GM21367 (cell line): ENCODE data around the gene PRPF6.

Source experiments
- ATAC-seq: cut with Tn5 transposase; IDR thresholded peaks from one replicate; pipeline ENCODE4 v1.9.1; 2021; ENCODE audit not compliant: unreplicated experiment

Gene PRPF6

DNA sequence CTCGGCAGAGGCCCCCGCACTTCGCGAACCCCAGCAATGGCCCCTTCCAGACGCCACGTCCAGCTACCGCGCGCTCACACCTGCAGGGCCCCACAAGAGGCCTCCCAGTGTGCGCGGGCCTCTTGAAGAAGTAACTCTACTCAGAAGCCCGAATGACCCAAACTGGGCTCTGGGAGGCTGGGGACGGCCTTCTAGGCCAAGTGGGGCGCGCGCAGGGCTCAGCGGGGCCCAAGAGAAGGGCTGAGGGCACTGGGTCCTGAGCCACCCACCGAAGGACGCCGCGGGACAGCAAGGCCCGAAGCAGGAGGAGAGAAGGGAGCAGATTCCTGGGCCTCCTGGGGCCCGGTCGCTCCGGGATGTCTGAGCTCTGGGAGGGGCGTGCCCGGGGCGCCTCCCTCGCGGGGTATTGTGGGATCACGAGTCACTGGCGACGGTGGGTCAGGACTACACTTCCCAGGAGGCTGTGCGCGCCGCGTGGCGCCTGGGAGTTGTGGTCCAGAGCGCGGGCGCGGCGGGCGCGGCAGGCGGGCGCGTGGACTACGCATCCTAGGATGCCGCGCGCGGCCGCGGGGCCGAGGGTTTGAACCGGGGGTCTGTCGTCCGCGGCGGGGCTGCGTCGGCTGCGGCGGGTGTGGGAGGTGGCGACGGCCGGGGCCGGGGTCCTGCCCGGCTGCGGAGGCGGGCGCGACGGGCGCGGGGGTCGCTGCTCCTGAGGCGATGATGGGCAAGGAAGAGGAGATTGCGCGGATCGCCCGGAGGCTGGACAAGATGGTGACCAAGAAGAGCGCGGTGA, 81.9 kb downstream of the PRPF6 start, which contains the start of gene TCEA2:
Gene TCEA2 (plus strand): TSS at position 603 of the 793 bp plus-strand sequence. CDS start 115 bp downstream, at position 718.
- ATAC-seq: peak; percentile 50

DNA sequence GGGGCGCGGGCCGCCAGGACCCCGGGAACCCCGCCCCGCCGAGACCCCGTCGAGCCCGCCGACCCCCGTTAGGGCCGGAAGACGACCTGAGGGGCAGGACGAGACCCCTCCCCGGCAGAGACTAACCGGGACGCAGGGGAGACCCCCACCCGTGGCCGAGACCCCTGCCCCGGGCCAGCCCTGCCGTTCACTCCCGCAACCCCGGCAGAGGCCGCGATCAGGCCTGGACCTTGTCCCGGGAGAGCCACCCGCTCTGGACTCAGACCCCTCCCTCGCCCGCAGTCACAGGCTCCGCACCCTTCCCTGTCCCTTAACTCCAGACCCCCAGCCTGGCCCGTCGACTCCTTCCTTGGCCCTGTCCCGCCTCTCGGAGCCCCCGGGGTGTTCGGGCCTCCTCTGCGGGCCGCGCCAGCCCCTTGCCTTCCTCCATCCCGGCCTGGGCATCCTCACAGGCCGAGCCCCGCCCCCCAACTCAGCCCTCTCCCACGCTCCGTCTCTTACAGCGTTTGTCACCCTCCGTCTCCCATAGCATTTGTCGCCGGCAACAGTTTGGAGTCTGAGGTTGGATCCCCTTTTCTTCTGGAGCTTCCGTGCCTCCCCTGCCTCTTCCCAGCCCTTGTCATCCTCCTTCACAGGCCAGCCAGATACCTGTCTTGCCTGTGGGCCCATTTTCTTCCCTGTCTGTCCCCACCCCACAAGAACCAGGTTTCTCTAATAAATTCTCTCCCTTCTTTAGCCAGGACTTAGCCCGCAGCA, 82.6 kb downstream of the PRPF6 start:
- no peak for ATAC-seq

DNA sequence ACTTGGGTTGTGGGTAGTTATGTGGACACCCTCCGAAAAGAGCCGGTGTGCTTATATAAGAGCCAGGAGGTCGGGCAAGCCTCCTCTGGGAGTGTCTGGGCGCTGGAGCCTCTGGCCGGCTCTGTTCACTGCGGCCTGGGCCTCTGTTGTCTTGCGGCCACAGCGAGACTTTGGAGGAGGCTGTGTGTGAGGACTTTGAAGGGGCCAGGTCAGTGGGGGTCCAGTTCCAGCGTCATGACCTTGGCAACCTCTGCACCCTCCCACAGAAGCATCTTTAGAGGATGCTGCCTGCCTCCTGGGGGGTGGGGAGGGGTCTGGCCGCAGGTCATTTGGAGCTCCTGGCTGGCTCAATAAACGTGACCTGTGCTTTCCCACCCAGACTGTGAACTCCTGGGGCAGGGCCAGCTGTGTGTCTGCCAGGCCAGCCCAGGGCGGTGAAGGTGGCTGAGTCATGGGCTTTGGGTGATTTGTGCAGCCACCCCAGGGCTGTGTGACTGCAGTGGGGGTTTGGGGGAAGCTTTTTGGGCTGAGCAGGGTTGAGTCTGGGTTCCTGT, 83.3 kb downstream of the PRPF6 start:
- ATAC-seq: no peak

DNA sequence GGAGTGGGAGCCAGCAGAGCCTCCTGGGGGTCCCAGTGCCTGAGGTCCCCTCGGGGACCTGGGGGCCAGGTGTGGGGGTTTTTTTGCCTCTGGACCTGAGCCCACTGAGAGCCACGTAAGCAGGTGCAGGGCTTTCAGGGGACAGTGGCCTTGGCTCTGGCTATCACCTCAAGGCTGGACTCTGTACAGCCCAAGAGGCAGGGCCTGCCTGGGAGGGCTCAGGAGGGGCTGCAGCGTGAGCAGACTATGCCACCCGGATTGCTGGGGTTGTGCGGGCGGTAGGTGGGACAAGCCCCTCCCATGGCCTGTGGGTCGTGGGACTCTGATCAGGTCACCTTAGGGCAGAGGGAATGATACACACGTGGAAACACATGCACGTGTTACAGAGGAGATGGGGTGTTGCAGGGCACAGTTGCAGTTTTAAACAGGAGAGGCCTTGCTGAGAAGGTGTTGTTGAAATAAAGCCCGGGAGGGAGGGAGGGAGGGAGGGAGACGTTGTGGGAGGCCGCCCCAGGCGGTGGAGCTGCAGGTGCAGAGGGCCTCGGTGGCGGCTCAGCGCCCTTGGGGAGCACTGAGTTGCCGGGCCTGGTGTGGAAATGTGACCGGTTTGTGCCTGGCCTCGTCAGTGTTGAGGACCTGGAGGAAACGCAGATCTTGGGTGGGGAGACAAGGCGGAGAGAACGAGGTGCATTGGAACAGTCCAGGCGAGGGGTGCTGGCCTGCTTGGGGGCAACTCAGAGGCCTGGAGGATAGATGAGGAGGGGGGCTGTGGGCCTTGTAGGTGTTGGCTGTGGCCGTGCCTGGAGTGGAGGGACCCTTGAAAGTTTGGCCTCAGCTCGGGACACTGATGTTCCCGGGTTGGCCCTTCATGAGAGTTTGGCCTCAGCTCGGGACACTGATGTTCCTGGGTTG, 84.4 kb downstream of the PRPF6 start:
- no peak for ATAC-seq

DNA sequence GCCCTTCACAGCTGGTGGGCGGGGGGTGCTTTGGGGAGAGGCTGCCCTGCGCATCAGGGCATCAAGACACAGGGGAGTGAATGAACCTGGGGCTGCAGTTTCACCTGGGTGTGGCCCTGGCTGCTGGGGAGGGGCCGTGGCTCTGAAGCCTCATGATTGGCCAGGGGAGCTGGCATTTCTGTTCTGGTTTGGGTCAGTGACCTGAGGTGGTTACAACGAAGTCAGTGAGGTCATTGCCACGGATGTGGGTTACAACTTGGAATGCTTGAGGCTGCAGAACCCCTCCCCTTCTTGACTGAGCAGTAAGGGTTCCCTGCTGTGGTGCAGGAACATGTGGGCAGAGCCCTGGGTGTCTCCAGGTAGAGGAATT, 85.0 kb downstream of the PRPF6 start:
- ATAC-seq: no peak

DNA sequence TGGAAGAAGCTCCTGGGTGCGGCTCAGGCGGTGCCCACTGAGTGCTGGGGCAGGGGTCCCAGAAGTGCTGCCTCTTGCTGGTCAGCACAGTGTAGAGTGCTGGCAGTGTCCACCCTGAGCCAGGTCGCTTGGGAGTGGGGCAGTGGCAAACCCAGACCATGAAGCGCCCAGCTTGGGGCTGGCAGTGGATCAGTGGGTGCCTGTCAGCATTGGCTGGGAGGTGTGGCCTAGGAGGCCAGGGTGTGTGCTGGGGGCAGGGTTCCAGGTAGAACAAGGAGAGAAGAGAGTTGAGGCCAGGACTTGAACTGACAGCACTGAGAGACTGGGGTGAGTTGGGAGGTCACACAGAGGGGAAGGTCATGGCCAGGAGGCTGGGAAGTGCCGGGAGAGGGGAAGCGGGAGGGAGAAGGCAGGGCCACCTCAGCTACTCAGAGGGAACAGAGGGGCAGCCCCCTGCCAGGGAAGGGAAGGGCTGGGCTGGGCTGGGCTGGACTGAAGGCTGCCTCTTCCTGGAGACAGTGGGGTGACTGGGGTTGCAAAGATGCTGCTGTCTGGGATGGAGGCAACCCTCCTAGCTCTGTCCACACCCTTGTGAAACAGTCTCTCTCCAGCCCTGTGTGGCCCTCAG, 86.2 kb downstream of the PRPF6 start:
- ATAC-seq: no peak

DNA sequence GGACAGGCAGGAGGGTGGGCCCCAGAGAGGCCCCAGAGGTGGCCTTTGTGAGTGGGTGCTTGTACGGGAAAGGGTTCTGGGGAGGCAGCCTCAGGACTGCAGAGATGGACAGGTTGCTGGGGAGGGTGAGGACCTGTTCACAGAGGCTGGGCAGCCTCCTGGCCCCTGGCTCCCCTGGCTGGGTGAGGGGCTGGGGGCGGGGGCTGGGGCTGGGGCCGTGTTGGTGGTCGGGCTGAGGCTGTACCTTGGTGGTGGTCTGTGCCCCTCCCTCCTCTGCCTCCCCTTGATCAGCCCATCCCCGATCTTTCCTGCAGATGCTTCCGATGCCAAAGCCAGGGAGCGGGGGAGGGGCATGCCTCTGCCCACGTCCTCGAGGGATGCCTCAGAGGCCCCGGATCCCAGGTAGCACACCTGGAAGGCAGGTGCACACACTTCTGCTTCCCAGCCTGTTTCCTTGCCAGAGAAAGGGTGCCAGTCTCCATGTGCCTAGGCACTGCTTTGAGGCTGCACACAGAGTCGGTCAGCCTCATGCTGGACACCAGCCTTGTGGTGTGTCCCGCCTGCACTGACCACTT, 86.9 kb downstream of the PRPF6 start:
- no peak for ATAC-seq

DNA sequence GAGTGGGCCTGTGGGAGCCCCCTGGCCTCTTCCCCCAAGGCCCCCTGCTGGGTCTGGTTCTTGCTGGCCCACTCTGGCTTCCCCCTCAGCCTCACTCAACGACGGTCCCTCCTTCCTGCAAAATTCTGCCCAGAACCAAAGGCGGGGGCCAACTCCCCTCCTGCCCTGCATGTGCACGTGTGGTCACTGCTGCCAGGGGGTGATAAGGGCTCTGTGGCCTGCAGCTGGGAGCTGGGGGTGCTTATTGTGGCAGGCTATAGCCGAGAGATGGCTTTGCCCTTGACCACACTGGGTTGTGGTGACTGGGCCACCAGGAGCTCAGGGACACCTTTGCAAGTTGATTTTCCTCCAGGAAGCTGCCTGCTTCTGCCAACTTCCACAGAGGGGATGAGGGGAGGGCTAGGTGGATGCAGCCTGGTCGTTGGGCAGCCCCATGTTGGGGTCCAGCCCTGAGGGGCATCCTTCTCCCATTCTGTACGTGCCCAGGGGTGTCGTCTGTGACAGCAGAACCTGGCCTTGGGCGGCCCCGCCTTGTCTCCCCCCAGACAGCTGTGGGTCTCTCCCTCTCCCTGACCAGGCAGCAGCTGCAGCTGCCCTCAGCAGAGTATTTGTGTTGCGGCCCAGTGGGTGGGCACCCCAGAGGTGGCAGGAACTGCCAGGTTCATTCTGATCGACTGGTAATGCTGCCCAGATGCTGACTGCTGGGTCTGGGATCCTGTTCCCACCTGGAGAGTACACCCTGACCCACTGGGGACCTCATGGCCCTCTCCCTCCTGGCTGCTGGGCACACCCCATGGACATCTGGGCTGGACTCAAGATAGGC, 87.7 kb downstream of the PRPF6 start:
- ATAC-seq: no peak

DNA sequence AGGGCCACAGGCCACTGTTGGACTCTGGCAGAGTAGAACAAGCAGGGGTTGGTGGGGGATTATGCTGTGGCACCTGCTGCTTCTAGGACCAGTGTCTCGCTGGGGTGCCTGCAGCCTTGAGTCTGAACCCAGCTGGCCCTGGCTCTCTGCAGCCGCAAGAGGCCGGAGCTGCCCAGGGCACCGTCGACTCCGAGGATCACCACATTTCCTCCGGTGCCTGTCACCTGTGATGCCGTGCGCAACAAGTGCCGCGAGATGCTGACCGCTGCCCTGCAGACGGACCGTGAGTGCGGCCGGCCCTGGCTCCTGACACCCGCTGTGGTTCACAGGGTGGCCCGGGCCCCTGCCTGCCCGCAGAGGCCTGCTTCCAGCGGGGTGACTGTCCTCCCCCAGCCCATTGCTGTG, 88.3 kb downstream of the PRPF6 start:
- no peak for ATAC-seq

DNA sequence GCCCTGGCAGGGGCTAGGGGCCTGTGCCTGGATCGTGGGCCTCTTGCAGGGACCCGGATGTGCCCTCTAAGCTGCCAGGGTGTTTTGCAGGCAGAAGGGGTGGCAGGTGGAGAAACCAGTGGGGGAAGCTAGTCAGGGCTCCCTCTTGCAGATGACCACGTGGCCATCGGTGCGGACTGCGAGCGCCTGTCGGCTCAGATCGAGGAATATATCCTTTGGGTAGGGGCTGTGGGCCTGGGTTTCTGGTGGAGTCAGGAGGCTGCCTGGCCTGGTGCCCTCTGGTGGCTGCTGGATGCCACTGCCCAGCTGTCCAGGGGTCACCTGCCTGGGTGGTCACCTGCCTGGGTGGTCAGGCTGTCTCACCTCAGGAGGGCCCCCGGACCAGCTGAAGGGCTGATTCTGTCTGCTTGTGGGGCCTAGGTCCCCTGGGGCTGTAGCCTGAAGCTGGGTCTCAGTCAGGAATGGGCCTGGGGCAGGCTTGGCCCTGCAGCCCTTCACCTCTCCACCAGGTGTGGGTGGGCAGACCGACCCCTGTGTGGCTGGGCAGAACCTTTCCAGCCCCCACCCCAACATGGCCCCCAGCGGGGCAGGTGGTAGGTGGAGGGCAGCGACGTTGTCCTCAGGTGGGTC, 88.8 kb downstream of the PRPF6 start:
- ATAC-seq: no peak

DNA sequence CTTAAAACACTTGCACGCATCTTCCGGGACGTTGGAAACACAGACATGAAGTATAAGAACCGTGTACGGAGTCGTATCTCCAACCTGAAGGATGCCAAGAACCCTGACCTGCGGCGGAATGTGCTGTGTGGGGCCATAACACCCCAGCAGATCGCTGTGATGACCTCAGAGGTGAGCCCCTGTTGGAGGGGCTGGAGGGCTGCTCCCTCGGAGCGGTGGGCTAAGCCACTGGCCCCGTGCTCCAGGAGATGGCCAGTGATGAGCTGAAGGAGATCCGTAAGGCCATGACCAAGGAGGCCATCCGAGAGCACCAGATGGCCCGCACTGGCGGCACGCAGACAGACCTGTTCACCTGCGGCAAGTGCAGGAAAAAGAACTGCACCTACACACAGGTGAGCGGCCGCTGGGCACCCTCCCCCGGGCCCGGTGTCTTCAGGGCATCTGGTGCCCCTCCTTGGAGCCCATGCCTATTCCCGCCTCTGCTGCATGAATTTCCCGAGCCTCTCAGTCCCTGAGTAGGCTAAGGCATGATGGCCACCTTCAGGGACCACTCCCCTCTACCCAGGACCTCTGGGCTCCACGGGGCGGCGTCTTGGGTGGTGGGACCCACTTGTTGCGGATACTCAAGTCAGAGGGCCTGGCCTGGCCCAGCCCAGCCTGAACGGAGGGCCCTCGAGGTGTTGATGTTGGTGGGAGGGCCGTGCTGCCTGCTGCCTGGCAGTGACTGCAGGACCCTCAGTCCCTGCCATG, 89.5 kb downstream of the PRPF6 start:
- no peak for ATAC-seq

DNA sequence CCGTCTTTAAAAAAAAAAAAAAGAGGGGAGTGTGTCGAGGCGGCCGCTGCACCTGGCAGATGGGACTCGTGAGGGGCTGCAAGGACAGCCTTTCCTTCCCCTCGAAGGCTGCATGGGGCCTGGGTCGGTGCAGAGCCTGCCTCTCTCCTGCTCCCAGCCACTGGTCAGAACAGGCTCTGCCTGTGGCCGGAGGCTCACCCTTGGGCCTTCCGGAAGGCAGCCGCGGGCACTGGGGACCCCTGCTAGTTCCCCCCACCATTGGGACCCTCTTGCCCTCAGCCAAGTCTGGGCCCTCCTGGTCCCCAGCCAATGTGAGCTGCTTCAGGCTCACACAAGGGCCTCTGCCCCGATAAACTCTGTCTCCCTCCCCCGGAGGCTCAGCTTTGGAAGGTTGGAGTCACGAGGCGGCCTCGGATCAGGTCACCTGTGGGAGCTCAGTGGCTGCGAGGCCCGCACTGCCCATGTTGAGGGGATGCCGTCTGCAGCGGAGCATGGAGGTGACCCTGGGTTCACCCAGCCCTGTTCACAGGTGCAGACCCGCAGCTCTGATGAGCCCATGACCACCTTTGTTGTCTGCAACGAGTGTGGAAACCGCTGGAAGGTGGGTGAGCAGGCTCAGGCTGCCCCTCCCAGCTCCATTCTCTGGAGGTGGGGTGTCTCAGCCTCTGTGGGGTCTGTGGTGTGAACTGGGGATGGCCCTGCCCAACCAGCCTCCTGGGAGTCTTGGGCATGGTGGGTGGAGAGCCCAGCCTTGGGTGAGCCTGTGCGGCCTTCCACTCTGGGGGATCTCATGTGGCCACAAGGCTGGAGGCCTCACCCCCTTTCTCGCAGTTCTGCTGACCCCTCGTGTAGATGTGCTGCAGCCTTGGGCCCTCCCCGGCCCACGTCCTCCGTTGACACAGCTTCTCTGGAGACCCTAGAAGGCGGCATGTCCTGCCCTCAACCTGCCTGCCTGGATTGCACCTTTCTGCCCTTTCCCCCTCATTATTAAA, 90.7 kb downstream of the PRPF6 start:
- no peak for ATAC-seq

DNA sequence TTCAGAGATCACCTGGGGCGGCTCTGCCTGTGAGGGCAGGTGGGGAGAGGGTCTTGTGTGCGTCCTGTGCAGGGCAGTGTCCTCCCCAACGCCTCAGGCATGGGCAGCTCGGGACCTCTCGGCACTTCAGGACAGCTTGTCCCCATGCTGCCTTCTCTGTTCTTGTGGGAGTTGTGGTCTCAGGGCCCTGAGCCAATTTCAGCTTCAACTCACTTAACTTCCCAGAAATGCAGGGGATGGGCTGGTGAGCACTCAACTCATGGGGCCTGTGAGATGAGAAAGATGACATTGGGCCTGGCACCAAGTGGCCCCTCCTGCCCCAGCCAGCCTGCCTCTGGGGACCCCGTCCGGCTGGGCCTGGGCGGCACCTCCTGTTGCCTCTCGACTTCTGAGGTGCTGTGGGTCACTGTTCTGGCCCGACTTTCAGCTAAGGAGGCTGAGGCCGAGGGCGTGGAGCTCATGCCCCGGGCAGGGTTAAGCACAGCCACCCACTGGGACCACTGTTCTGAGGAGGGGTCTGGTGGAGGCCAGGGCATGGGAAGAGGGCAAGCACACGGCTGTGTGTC, 91.6 kb downstream of the PRPF6 start:
- no peak for ATAC-seq

DNA sequence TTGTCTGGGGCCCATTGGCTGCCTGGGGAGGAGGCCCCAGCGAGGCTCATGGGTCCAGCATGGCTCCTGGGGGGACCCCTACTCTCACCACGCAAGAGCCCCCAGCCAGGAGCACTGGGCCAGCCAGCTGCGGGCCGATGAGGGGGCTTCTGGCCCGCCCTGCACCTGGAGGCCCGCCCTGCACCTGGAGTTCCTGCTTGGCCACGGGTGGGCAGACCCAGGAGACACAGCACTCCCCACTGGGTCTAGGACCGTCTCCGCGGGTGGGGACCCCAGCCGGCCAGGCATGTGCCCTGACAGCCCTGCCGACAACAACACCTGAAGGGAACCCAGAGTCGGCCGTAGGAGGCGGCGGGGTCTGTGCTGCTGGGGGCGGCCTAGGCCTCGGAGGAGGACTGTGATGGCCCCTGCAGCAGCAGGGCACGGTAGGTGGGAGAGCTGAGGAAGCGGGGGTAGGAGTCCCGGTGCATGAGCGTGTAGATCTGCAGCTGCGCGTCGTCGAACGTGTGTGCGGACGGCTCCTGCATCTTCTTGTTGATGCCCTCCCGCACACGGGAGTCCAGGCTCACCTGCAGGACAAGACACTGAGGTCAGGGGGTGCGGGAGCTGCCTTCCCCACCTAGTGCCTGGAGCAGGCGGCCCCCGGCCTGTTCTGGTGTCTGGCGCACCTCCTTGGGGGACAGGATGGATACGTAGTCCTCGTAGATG, 92.7 kb downstream of the PRPF6 start:
- ATAC-seq: no peak

DNA sequence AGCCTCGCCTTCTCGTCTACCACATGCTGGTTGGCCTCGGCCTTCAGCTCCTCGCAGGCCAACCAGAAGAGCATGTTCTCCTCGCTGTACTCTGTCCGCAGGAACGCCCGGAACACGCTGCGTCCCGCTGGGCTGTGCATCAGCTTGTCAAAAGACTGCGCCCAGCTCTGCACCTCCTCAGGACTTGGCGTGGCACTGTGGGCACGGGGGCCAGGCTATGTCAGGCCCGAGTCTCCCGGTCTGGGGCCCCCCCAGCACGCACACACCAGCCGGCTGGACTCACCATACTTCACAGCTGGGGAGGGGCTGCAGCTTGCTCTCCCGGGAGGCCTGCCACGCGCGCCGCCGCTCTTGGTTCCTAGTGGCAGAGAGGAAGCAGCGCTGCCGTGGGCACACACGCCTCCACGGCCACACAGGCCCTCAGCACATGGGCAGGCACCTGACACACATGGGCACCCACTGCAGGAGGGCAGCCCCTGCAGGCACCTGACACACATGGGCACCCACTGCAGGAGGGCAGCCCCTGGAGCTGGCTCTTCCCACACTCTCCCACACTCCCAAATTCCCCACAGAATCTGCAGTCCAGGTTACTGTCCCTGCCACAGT, 93.4 kb downstream of the PRPF6 start:
- no peak for ATAC-seq

DNA sequence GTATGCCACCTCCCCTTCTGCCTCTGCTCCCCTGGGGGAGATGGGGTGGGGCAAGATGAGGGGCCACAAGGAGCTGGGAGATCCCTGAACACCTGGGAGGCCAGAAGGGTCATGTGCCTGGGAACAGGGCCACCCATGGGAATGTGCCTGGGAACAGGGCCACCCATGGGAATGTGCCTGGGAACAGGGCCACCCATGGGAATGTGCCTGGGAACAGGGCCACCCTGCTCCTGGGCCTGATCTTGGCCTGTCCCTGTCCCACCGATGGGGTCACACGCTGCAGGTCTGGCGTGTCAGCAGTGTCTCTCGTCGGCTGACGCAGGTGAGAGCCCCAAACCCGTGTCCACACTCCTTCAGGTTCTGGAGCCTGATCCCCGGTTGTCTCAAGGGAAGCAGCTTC, 94.0 kb downstream of the PRPF6 start:
- ATAC-seq: no peak
